Progenitor cell of endocrine pancreas (in vitro differentiated cells): ENCODE measurements around the gene ABCA1. TPM values are rescaled to one million over a fixed set of nuclear protein-coding genes. Genes with fewer than 3 reads are reported as not detected.
A peak's percentile ranks its signal among the peaks of the same experiment; 100 is the strongest.

ENCODE experiments used
- DNase-seq: peaks from one replicate; pipeline ENCODE4 v3.0.0; 2021; ENCODE audit warnings: low spot score; ENCODE audit not compliant: unreplicated experiment
- H3K27ac Mint-ChIP-seq: 2 replicates; pipeline ENCODE4 v1.8.0; 2021; ENCODE audit warnings: mild to moderate bottlenecking, moderate library complexity, mixed read lengths
- H3K27me3 Mint-ChIP-seq: 2 replicates; pipeline ENCODE4 v1.8.0; 2021; ENCODE audit warnings: mixed read lengths
- H3K36me3 Mint-ChIP-seq: 2 replicates; pipeline ENCODE4 v1.8.0; 2022; ENCODE audit warnings: mixed read lengths; ENCODE audit not compliant: insufficient read depth
- H3K4me1 Mint-ChIP-seq: 2 replicates; pipeline ENCODE4 v1.8.0; 2021; ENCODE audit warnings: low read depth, mixed read lengths
- H3K4me3 Mint-ChIP-seq: 2 replicates; pipeline ENCODE4 v1.8.0; 2021; ENCODE audit warnings: low read depth, mild to moderate bottlenecking, moderate library complexity, mixed read lengths
- H3K9me3 Mint-ChIP-seq: 2 replicates; pipeline ENCODE4 v1.8.0; 2021; ENCODE audit warnings: low read depth, mixed read lengths
- CTCF ChIP-seq: fragments of 200-600 bp; sonication (generic); IDR thresholded peaks from one replicate; pipeline ENCODE4 v1.5.0; 2021; ENCODE audit warnings: antibody characterized with exemption, mild to moderate bottlenecking; ENCODE audit not compliant: unreplicated experiment
- total RNA-seq: library from RNA; stranded (reverse); gene quantifications from 2 replicates; pipeline ENCODE4 v1.2.1, GENCODE V29; 2021

Gene ABCA1
- total RNA-seq, 1 donor from 2014 or later = 41.1 TPM

GRCh38 chr9:104815851-104816565 is 111.9 kb downstream of the ABCA1 start:
- H3K36me3 Mint-ChIP-seq = peaks cover 40% of the 10 kb centered on the region
- no peak overlapping the region for H3K4me3 Mint-ChIP-seq
- H3K27ac Mint-ChIP-seq = no peak overlapping the region
- no peaks in the 10 kb centered on the region for H3K9me3 Mint-ChIP-seq
- no peak for DNase-seq
- H3K27me3 Mint-ChIP-seq = no peaks in the 10 kb centered on the region
- TF ChIP-seq CTCF = no peak
- no peaks in the 10 kb centered on the region for H3K4me1 Mint-ChIP-seq

DNA sequence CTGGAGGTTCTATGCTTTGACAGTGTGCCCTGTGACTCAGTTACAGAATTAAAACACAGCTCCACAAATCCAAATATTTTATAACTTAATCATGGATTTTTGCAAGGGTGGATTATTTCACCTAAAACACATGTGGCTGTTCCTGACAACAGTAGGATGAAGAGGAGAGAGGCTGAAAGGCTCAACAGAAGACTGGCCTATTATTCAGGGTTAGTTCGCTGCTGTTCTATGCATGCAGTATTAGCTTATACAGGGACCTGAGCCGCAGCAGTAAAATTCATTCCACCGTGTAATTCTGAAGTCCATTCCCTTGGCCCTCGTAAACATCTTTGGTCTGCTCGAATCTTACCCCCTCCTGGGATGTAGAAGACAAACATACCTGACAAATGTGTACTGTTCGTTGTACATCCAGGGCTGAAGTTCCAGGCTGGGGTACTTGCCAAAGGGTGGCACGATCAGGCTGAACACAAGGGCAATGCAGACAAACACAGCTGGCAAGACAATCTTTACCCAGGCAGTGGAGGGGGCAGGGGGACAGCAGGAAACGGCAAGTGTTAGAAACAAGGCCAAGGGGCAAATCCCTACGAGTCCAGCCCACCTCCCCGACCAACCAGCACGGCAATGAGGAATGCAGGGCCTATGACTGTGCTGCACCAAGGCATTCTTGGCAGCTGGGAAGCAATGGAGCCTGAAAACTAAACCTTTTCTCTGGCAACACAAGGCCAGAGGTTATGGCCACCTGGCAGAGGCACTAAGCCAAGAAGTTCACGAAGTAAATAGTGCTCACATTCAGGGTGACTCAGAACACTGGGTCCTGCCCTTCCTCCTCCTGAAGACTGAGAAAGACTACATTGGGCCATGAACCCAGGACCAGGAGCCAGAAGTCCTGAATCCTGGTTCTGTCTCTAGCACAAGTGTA is 117.3 kb downstream of the ABCA1 start:
- Mint-ChIP-seq H3K27me3 (no peaks in the 10 kb centered on the region), H3K4me1 (peaks cover 2% of the 10 kb centered on the region), H3K36me3 (peaks cover 30% of the 10 kb centered on the region), H3K4me3 (no peak overlapping the region), H3K9me3 (no peaks in the 10 kb centered on the region), H3K27ac (no peak overlapping the region)
- no peak for DNase-seq
- TF ChIP-seq CTCF = no peak

- peak; percentile 35 for TF ChIP-seq CTCF
- H3K27ac Mint-ChIP-seq = no peak overlapping the region
- peaks cover 32% of the 10 kb centered on the region for H3K36me3 Mint-ChIP-seq
- DNase-seq = no peak
- H3K4me3 Mint-ChIP-seq = no peak overlapping the region
- H3K4me1 Mint-ChIP-seq = peaks cover 2% of the 10 kb centered on the region
- H3K9me3 Mint-ChIP-seq = no peaks in the 10 kb centered on the region
- H3K27me3 Mint-ChIP-seq = no peaks in the 10 kb centered on the region
These were observed 119.8 kb downstream of the ABCA1 start for GRCh38 chr9:104808035-104808614.

DNA sequence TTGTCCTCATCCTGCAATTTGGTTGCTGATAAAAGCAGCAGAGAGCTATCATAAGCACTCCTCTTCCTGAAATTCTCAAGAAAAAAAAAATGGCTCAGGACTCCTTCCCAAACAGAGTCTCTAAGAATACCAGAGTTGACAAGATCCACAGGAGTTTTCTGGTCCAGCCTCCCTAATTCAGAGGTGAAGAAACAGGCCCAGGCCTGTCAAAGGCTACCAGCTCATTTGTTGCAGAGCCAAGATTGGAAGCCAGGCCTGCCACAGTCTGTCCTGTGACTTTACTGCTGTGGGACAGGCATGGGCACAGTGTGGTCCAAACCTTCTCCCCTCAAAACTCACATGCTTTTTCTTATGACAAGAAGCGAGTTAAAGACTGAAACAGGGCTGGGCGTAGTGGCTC is 122.5 kb downstream of the ABCA1 start:
- no peak for TF ChIP-seq CTCF
- no peaks in the 10 kb centered on the region for H3K27me3 Mint-ChIP-seq
- DNase-seq = no peak
- peaks cover 22% of the 10 kb centered on the region for H3K36me3 Mint-ChIP-seq
- H3K9me3 Mint-ChIP-seq = no peaks in the 10 kb centered on the region
- no peak overlapping the region for H3K4me3 Mint-ChIP-seq
- peaks cover 2% of the 10 kb centered on the region for H3K4me1 Mint-ChIP-seq
- H3K27ac Mint-ChIP-seq = no peak overlapping the region

DNA sequence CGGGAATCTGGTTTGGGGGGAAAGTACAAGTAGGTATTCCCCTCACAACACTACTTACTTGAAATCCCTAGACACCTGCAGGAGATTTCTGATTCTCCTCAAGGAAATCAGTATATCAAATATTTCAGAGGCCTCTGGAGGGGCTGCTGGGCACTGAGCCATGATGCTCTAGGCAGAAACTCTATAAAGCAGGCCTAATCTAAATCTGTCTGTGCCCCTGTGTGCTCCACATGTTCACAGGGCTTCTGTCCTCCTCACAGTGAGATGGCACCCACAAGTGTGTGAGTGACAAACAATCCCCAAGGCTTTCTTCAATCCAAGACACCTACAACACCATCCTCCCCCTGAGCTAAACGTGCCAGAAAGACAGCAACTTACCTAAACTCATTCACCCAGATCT is 125.0 kb downstream of the ABCA1 start:
- no peak for DNase-seq
- Mint-ChIP-seq H3K4me1 (no peaks in the 10 kb centered on the region), H3K9me3 (no peaks in the 10 kb centered on the region), H3K27me3 (no peaks in the 10 kb centered on the region), H3K27ac (no peak overlapping the region), H3K36me3 (peaks cover 16% of the 10 kb centered on the region), H3K4me3 (no peak overlapping the region)
- TF ChIP-seq CTCF = no peak
